ENCODE results near the gene UBQLNL.

Gene UBQLNL, protein sequence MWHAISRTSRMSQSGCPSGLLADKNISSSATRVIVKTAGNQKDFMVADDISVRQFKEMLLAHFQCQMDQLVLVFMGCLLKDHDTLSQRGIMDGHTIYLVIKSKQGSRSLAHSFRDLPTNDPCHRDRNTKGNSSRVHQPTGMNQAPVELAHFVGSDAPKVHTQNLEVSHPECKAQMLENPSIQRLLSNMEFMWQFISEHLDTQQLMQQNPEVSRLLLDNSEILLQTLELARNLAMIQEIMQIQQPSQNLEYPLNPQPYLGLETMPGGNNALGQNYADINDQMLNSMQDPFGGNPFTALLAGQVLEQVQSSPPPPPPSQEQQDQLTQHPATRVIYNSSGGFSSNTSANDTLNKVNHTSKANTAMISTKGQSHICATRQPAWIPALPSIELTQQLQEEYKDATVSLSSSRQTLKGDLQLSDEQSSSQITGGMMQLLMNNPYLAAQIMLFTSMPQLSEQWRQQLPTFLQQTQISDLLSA

DNA sequence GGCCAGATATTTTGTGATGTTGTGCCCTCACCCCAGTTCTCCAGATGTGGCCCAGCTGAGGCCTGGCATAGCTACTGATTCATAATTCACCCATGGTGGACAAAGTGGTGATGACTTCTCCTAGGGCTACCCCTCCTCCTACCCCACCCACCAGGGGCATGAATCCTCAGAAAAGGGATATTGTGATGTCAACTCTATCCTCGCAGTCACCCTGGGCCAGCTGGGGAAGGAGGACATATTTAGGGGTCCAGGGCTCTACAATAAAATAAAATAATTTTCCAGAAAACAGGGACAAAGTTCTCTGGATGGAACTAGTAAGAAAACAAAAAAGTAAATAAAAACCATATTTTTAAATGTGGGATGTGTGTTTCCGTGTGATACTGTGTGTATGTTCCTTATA, at the start of gene UBQLNL:
Gene UBQLNL (minus strand): TSS at position 101 of the 400 bp plus-strand sequence. CDS start 258 bp downstream, outside the sequence.
- DNase-seq (ENCODE audit: low read depth, low spot score), result no peak

DNA sequence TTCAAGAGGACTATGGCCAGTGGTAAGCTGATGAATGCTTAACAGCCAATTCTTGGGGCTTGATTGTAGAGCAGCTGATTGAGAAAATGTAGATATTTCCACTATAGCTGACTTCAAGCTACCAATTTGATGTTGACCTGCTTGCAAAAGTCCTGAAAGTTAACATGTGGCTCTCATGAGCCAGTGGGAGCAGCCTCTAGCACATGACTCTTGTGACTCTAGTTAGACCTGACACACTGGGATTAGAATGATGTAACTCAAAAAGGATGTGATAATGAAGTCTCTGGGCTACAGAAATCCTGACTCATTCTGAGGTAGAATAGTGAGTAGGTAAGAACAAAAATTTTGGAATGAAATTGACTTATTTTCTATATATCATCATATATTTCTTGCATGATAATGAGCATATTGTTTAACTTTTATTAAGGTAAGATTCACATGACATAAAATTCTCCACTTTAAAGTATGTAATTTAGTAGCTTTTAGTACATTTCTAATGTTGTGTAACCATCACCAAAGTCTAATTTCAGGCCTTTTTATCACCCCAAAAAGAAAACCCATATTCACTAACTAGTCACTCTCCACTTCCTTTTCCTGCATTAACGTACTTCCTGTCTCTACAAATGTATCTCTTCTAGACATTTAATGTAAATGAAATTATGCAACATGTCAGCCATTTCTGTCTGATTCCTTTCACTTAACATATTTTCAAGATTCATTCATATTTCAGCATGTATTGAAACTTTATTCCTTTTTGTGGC, 47.9 kb upstream of the UBQLNL start:
- peak; percentile 13 for DNase-seq (ENCODE audit: low read depth, low spot score)

DNA sequence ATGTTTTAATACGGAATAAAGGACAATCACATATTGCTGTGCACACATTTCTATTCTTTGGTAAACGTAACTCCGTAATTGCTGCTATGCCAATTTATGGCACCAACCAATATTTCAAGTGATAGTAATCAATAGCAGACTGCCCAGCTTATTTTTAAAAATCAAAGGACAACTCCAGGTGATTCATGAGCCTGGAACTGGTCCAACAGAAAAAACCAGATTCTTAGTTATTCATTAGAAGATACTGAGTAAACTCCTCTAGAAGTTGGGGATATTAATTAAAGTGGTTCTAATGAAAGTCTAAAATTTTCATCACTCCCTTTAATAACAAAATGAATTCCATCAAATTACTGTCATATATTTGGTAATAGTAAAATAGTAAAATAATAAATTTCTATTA, 41.3 kb upstream of the UBQLNL start:
- no peak for DNase-seq (ENCODE audit: low read depth, low spot score)

DNA sequence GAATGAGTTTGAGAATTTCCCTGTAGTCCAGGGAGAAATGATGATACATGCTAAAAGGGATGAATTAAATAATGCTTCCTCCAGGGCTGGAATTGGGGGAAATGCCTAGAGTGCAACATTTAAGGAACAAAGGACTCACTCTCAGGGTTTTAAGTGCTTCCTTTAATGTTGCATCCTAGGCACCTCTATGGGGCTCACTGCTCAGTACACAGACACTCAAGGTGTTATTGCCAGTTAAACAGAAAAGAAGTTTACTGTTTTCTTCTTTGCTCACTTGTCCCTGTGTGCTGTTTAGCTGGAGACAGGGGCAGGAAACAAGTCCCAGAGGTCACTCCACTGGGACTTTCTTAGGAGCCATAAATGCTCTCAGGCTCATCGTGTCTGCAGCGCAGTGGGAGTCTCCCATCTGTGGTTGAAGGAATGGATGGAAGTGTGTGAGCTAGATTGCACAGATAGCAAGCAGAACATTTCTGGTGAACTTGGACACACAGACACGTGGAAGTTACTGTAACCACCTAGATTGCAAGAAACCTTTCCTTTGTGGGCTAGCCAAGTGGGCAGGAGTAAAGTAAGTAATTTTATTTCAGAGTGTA, 40.2 kb upstream of the UBQLNL start:
- no peak for DNase-seq (ENCODE audit: low read depth, low spot score)

DNA sequence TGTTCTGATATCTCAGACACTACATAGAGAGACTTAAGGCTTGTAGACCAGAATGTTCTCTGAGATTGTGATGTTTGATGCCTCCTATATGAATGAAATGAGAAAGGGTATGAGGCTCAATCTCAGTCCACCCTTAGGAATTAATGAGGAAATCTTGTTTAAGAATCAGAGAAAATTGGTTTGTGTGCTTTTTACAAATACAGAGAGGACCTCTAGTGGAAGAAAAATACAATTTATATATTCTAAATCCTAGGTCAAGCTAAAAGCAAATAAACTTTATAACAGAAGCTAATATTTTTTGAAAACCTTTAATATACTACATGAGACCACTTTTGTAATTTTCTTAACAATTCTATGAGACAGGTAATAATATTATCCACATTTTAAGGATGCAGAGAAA, 36.8 kb upstream of the UBQLNL start:
- no peak for DNase-seq (ENCODE audit: low read depth, low spot score)

DNA sequence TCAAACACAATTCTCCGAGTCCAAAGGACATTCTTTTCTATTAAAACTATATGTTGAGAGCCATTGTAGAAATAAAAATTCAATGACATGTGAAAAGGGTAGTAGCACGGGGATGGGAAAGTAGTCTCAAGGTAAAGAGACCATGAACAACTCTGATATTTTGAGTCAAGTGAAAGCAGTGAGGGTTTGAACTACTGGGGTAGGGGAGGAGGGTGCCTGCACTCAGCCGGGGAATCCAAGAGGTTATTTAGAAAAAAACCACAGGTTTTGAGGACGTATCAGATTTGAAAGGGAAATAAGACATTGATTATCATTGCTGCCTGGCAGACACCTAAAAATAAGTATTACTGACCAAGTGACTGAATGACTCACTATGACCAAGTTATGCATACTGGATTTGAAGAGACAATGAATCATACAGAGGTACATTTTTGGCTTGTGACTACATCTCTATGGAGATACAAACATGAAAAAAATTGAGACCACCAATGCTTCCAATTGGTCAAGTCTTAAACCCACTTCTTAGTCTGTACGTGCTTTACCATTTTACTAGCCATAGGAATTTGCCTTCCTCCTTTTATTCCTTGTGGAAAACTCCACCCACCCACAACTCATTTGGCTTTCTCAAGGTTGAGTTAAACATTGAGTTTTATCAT, 34.1 kb upstream of the UBQLNL start:
- DNase-seq (ENCODE audit: low read depth, low spot score), result peak; percentile 62

DNA sequence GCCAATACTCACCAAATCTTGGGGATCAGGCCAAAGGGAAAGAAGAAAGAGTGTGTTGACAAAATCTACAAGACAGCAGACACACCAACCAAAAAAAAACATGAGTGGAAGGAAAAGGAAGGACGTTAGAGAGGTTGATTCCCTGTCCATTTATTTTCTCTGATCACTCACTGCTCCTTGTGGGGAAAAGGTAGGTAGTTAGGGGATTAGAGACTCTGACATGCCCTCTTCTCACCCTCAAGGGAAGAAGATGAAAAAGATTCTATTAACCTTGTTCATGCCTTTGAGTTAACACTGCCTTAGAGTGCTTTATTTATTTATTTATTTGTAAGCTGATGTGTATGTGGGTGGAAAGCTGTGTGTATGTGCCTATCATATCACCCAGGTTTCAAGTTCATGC, 31.9 kb upstream of the UBQLNL start, which contains the start of gene OR52H1:
Gene OR52H1 (minus strand): TSS at position 101 of the 400 bp plus-strand sequence. CDS start 3,035 bp downstream, outside the sequence.
- DNase-seq (ENCODE audit: low read depth, low spot score), result no peak

DNA sequence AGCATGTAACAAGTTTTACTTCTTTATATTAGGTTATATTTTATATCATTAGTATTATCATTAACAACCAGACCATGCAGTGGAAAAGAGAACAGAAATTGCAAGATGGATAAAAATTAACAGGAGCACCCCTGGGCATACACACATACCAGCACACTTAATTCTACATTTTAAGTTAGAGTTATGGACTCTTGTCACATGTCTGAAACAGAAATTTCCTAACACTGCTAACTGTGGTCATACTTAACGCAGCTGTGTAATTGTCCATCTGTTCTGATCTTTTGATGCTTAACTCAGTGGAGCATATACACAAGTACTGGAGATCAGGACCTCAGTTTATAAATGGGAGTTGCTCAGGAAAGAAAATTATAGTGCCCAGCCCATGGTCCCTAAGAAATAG, 31.5 kb upstream of the UBQLNL start:
- no peak for DNase-seq (ENCODE audit: low read depth, low spot score)

DNA sequence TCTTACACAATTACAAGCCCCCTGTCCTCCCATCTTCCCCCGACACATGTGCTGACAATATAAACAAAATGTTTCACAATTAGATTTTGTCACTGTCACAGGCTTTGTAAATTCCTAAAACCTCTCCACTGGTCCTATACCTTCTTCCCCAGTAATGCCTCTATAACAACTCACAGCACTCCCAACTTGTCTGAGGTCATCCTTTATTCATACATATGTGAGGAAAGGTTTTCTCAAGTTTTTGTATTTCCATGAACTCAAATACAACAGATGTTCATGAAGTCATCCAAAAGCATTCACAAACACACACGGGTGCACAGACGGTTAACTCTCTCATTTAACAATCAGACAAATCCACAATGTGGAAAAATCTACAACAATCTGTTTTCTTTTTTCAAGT, 30.0 kb upstream of the UBQLNL start:
- DNase-seq (ENCODE audit: low read depth, low spot score), result no peak

DNA sequence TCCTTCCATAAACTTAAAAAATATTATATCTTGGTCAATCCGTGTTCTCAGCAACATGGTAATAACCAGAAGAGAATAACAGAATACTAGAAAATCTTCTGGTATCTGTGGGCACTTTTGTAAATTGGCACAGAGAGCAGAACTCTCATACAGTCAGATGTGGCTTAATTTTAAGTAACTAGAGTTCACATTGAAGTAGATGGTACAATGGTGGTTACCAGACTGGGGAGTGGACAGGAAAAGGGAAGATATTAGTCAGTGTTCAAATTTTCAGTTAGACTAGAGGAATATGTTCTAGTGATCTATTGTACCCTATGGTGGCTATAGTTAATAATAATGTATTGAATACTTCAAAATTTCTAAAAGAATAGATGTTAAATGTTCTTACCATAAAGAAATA, 24.9 kb upstream of the UBQLNL start:
- no peak for DNase-seq (ENCODE audit: low read depth, low spot score)

DNA sequence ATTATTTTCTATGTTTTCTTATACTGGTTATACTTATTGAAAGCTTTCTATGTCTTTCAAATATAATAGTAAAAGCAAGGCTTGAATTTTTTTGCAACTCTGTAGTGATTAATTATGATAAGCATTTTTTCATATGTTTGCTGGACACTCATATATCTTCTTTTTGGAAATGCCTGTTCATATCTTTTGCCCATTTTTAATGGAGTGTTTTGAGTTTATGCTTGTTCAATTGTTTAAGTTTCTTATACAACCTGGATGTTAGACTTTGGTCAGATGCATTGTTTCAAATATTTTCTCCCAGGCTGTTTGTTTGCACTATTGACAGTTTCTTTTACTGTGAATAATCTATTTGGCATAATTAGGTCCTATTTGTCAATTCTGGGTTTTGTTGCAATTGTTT, 20.0 kb upstream of the UBQLNL start:
- DNase-seq (ENCODE audit: low read depth, low spot score), result no peak

DNA sequence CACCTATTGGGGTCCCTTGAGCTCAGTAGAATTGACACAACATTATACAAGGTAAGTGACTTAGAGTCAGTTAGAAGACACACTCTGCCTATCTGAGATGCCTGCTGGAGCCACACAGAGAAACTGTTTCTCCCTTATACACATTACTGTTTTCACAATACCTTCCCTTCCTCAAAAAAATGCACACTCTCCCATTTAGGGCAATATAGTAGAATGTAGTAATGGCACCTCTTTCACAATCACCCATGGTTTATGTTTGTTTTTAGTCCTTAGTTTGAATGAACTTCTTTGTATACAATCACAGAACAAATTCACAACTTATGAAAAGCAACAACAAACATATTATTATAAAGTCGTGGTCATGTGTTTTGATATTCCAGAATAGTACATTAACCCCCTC, 17.5 kb upstream of the UBQLNL start:
- DNase-seq (ENCODE audit: low read depth, low spot score), result no peak

DNA sequence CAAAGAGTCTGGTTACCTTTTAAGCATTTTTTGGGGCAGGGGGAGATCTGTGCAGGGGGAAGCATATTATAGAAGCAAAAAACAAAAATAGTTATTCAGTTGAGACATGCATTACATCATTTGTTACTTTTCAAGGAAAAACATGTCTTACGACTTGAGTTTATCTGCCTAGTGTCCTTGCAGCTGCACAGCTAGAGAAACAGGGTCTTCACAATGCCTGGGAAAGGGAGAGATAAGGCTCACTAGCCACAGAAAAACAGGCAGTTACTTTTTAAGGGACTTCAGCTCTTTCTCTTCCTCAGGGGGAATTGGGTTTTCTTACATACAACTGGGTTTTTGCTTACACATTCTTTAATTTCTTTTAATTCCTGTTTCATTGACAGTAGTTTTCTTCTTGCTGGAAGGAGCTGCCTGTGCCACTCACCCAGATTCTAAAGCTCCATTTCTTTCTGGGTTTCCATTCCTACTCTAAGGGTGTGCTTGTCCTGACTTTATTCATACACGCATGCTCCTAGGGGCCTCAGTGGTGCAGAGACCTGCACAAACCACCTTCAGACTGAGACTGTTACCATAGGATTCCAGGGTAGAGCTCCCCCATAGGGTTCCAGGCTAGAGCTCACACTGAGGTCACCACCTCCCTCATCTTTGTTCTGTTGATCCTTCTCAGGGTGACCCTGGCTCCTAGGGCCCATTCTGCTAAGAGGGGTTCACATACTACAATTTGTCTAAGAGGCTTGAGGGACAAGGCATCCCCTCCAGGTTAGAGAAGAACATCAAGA, 14.7 kb upstream of the UBQLNL start:
- no peak for DNase-seq (ENCODE audit: low read depth, low spot score)

DNA sequence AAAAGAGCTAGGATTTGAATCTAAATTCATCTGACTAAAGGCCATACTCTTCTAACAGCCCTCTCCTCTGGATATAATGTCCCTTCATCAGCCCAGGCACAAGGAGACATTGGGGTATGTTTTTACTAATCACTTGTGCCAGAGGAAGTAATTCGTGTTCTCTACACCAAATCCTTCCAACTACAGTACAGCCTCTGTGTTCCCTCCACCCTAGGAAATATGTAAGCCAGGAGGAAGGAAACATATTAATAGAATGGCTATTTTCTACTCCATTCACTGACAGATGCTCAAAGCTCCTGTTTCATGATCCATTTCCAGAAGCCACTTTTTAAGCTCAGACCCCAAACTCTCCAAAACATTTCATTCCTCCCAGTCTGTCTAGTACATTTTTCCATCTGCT, 12.0 kb upstream of the UBQLNL start:
- DNase-seq (ENCODE audit: low read depth, low spot score), result no peak

DNA sequence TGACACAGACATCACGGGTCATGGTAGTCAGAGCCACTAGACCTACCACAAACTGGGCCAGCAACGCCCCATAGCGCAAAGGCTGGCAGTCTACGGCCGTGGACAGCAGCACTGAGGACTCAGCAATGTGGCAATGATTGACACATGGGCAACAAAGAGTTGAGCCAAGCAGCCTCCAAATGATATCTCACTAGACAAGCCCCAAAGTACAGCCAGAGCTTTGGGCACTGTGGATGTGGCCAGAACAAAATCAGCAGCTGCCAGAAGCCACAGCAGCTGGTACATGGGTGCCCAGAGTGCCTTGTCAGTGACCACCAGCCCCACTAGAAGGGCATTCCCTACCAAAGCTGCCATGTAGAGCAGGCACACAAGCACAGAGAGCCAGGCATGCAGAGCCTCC, 11.2 kb upstream of the UBQLNL start:
- DNase-seq (ENCODE audit: low read depth, low spot score), result no peak

DNA sequence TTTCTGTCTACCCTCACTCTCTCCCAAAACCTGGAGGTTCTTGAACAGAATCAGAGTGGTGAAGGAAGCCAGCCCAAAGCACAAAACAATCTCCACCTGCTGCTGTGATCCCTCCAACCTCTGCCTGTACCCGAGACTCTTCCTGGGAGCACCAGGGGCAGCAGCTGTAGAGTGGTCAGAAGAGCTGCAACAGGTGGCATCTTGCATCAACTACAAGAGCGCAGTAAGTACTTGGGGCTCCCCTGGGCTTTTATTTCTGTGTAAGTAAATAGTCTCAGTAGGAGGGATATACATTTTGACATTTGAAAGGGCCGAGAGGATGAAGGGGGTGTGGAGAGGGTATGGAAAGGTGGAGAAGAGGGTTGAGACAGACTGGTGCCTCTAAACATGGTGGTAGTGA, 8.3 kb upstream of the UBQLNL start:
- no peak for DNase-seq (ENCODE audit: low read depth, low spot score)

DNA sequence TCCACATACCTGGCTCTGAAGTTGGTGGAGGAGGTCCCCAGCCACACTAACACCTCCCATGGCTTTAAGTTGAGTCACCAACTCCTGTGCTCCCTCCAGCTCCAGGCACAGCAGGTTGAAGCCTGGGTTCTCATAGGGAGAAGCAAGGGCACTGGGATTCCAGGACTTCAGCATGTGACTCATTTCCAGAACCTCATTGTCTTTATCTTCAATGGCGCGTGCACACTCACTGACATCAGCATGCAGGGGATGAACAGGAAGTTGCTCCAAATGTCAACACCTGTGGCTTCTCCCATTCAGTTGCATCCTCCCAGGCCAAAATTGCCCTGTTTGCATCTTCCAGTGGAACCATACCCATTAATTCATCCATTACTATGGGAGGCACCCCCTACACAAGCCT, 5.8 kb upstream of the UBQLNL start:
- DNase-seq (ENCODE audit: low read depth, low spot score), result no peak

DNA sequence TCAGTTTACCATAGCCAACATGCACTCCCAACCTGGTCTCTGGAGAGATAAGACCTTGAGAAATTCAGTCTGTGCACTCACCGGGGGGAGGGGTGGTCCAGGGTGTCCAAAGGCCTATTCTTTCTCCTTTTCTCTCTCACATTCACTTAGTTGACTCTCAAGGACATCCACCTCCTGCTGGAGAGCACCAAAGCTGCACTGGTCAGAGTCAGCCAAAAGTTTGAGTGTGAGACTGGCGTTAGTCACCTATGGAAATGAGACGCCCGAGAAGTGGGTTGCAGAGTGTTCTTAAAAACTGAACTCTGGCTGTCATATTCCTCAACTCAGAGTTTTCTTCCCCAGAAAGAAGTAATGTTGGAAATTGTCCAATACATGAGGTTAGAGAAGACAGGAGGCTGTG, 5.0 kb upstream of the UBQLNL start:
- DNase-seq (ENCODE audit: low read depth, low spot score), result no peak

DNA sequence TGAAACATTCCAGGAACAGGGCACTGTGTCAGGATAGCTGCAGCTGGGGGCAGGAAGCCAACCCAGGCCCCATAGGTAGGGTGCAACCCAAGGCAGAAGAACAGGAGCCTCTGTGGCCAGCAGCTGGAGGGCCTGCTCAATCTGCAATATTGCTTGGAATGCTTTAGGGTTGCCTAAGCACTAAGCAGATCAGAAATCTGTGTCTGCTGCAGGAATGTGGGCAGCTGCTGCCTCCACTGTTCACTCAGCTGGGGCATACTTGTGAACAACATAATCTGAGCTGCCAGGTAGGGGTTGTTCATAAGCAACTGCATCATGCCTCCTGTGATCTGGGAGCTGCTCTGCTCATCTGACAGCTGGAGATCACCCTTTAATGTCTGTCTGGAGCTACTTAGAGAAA, 1.7 kb downstream of the UBQLNL start:
- DNase-seq (ENCODE audit: low read depth, low spot score), result no peak

DNA sequence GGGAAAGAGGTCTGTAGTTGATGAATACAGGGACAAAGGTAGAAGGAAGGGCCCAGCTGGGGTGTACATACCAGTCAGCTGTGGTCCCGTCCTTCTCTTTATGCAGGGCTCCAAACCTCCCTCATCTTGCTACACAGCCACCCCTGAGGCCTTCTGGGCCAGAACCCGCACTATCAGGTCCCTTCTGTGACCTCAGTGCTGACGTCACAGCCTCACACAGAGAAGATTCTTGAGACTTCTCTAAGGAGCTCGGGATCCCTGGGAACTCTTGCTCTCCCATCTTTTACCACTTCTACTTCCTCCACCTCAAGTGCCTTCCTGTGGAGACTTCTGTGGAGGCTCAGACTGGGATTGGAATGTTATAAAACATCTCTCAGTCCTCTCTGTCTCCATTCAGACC, 6.7 kb downstream of the UBQLNL start, which contains the start of gene UBQLN3:
Gene UBQLN3 (minus strand): TSS at position 155 of the 400 bp plus-strand sequence. CDS start 399 bp downstream, outside the sequence.
- DNase-seq (ENCODE audit: low read depth, low spot score), result no peak

DNA sequence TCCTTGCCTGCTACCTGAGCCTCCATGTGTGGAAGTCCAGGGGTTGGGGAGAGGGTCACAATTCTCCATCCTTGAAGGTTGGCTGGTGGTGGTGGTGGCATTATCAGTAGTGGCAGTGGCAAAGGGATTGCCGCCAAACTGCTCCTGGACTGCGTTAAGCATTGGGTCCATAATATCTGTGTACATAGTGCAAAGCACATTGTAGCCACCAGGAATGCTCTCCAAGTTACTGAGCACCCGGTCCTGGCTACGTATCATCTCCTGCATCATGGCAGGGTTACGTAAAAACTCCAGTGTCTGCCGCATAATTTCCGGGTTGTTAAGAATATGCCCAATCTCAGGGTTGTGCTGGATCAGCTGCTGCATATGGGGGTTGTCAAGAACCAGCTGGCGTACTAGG, 7.9 kb downstream of the UBQLNL start:
- DNase-seq (ENCODE audit: low read depth, low spot score), result no peak
